ENCODE data around the gene TRIM28.

Gene TRIM28

DNA sequence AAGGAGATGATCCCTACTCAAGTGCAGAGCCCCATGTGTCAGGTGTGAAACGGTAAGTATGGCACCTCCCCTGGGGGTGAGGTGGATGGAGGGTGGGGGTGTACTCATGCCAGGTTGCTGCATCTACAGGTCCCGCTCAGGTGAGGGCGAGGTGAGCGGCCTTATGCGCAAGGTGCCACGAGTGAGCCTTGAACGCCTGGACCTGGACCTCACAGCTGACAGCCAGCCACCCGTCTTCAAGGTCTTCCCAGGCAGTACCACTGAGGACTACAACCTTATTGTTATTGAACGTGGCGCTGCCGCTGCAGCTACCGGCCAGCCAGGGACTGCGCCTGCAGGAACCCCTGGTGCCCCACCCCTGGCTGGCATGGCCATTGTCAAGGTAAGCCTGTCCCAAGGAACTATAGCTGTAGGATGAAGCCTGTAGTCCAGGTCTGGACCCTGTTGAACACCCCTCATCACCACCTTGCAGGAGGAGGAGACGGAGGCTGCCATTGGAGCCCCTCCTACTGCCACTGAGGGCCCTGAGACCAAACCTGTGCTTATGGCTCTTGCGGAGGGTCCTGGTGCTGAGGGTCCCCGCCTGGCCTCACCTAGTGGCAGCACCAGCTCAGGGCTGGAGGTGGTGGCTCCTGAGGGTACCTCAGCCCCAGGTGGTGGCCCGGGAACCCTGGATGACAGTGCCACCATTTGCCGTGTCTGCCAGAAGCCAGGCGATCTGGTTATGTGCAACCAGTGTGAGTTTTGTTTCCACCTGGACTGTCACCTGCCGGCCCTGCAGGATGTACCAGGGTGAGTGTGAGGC is 5.2 kb downstream of the TRIM28 start:
- FAIRE-seq (no peak), DNase-seq (ENCODE audit: insufficient read length, low spot score) (no peak)
- TF ChIP-seq, protein P1, sequence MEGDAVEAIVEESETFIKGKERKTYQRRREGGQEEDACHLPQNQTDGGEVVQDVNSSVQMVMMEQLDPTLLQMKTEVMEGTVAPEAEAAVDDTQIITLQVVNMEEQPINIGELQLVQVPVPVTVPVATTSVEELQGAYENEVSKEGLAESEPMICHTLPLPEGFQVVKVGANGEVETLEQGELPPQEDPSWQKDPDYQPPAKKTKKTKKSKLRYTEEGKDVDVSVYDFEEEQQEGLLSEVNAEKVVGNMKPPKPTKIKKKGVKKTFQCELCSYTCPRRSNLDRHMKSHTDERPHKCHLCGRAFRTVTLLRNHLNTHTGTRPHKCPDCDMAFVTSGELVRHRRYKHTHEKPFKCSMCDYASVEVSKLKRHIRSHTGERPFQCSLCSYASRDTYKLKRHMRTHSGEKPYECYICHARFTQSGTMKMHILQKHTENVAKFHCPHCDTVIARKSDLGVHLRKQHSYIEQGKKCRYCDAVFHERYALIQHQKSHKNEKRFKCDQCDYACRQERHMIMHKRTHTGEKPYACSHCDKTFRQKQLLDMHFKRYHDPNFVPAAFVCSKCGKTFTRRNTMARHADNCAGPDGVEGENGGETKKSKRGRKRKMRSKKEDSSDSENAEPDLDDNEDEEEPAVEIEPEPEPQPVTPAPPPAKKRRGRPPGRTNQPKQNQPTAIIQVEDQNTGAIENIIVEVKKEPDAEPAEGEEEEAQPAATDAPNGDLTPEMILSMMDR (IDR thresholded peaks at IDR 0.05; ENCODE audit: insufficient read depth, missing control alignments), result no peak

DNA sequence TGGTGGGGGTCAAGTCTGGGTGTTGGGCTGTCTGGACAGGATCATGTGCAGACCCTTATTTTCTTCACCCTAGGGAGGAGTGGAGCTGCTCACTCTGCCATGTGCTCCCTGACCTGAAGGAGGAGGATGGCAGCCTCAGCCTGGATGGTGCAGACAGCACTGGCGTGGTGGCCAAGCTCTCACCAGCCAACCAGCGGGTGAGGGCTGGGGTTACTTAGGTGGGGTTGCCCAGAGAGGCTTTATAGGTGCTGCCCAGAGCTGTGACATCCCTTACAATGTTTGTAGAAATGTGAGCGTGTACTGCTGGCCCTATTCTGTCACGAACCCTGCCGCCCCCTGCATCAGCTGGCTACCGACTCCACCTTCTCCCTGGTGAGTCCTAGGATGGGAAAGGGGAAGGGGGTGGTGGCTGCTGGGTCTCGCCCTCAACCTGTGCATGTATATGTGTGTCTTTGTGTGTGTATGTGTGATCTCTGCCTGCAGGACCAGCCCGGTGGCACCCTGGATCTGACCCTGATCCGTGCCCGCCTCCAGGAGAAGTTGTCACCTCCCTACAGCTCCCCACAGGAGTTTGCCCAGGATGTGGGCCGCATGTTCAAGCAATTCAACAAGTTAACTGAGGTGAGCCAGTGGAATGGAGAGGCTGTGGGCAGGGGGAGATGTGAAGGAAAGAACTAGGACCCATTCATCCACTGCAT is 5.9 kb downstream of the TRIM28 start:
- TF ChIP-seq, protein P1 (IDR thresholded peaks at IDR 0.05; ENCODE audit: insufficient read depth, missing control alignments), result no peak
- no peak for FAIRE-seq
- no peak for DNase-seq (ENCODE audit: insufficient read length, low spot score)

DNA sequence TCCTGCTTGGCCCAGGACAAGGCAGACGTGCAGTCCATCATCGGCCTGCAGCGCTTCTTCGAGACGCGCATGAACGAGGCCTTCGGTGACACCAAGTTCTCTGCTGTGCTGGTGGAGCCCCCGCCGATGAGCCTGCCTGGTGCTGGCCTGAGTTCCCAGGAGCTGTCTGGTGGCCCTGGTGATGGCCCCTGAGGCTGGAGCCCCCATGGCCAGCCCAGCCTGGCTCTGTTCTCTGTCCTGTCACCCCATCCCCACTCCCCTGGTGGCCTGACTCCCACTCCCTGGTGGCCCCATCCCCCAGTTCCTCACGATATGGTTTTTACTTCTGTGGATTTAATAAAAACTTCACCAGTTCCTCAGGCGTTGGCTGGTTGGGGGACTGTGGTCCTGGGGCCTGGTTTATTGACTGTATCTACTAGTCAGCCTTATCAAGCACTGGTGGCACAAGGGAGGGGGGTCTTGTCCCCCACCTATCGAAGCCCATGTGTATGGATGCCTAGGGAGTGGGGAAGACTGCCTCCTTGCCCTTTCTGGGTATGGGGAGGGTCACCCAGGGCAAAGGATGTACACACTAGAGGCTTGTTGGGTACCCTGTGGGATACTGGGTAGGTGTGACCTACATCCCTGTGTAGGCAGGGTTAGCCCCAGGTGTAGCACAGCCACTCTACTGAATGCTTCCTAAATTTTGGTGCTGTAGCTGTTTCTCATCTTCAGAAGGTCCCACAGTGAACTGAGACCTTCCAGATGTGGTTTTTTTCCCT is 6.7 kb downstream of the TRIM28 start:
- no peak for DNase-seq (ENCODE audit: insufficient read length, low spot score)
- no peak for FAIRE-seq
- TF ChIP-seq, protein P1 (IDR thresholded peaks at IDR 0.05; ENCODE audit: insufficient read depth, missing control alignments), result no peak

DNA sequence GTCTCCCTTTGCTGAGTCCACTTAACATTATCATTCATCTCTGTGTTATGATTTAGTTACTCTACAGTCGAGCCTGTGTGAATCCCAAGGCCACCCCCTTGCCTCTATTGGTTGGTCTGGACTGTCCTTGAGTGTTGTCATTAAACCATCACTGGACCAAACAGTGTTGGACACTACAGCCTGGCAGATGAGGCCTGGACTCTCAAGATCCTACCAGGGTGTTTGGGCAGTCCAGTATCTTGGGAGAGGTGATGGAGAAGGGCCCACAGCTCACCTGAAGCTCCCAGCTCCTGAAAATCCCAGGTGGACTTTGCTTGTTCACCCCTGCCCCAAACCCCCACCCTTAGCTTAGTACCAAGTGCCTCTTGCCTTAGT is 7.2 kb downstream of the TRIM28 start:
- no peak for DNase-seq (ENCODE audit: insufficient read length, low spot score)
- FAIRE-seq, result no peak
- TF ChIP-seq, protein P1 (IDR thresholded peaks at IDR 0.05; ENCODE audit: insufficient read depth, missing control alignments), result no peak

DNA sequence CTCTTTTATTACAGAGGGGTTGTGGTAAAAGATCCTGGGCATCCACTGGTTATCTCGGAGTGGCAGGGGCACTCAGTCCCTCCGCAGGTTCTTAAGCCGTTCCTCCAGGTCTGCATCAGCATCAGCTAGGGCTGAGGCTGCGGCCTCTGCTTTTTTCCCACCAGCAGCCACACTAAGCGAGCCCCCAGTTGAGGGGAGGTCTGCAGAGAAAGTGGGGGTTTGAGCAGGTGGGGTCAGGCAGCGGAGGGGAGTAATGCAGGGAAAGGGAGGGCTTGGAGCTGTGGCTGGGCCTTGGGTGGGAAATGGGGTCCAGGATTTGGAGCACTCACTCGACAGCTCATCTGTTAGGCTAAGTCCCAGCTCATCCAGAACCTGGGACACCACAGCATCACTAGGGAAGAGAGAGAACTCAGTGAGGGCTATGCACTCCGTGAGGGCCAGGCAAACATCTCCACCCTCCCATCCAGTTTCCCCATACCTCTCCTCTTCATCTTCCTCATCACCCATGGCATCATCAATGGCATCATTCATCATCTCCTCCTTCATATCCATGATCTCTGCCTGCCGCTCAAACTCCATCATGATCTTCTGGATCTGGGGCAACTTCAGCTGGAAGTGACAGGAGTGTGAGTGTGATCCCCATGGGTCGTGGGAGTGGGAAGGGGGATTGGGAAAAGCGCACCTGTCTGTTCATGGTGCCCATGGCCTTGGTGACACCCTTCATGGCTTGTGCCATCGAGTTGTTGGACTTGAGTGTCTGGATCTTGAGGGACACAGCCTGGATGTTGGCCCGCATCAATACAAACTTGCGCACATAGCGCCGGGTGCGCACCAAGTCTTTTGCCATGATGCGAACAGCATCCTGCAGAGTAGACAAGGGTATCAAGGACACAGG is 8.0 kb downstream of the TRIM28 start:
- DNase-seq (ENCODE audit: insufficient read length, low spot score), result no peak
- TF ChIP-seq, protein P1 (IDR thresholded peaks at IDR 0.05; ENCODE audit: insufficient read depth, missing control alignments), result no peak
- FAIRE-seq, result no peak

DNA sequence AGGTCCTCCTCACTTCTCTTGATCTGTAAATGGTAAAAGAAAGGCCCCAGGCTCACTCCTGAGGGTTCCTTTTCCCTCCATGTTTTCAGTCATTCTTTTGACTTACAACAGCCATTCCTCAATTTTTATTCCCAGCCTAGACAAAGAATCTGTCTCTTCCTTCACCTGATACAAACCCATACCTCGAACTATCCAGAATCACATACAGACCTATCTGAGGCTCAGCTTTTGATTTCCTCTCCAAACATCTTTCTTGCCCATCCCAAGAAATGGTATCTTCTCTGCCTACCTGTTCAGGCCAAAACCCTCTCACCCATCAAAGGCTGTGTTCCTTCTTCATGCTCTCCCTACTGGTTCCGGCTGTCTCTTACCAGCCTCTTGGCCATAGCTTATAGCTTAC is 8.8 kb downstream of the TRIM28 start:
- TF ChIP-seq, protein P1 (IDR thresholded peaks at IDR 0.05; ENCODE audit: insufficient read depth, missing control alignments), result no peak
- no peak for FAIRE-seq

More for the DNA sequence above, 8.8 kb downstream of the TRIM28 start:
- no peak for DNase-seq (ENCODE audit: insufficient read length, low spot score)

All from D721Med (cell line).